ENCODE measurements around the gene IKZF4. TPM values are rescaled to one million over a fixed set of nuclear protein-coding genes. Genes with fewer than 3 reads are reported as not detected.

The IKZF4 gene
- total RNA-seq, 2 experiments from 2014 or later, result 1.3 to 6.0 TPM

GRCh38 chr12:55991110-55991509, 29.7 kb upstream of the IKZF4 start:
- Histone ChIP-seq H3K4me2 (ENCODE audit: low read length) (no peak overlapping the region), H3K9me2 (ENCODE audit: insufficient read depth, low read length) (no peaks in the 10 kb centered on the region), H3K4me3 (ENCODE audit: low read depth, low read length, poor library complexity, severe bottlenecking) (no peak overlapping the region), H3K79me2 (ENCODE audit: insufficient read depth, low read depth, low read length) (no peaks in the 10 kb centered on the region), H2AFZ (ENCODE audit: low read length) (no peak overlapping the region), H4K20me1 (ENCODE audit: insufficient read depth, low read length) (no peaks in the 10 kb centered on the region), H3K4me1 (ENCODE audit: insufficient read depth, low read length, poor library complexity, severe bottlenecking) (no peaks in the 10 kb centered on the region), H3K27ac (ENCODE audit: low read depth, low read length, poor library complexity, severe bottlenecking) (no peak overlapping the region), H3K9me3 (ENCODE audit: low read length) (no peaks in the 10 kb centered on the region), H3K36me3 (ENCODE audit: insufficient read depth, low read length) (peaks cover 60% of the 10 kb centered on the region)
- CTCF ChIA-PET (ENCODE audit: unreplicated experiment), result no interaction called here
- TF ChIP-seq, protein P1, sequence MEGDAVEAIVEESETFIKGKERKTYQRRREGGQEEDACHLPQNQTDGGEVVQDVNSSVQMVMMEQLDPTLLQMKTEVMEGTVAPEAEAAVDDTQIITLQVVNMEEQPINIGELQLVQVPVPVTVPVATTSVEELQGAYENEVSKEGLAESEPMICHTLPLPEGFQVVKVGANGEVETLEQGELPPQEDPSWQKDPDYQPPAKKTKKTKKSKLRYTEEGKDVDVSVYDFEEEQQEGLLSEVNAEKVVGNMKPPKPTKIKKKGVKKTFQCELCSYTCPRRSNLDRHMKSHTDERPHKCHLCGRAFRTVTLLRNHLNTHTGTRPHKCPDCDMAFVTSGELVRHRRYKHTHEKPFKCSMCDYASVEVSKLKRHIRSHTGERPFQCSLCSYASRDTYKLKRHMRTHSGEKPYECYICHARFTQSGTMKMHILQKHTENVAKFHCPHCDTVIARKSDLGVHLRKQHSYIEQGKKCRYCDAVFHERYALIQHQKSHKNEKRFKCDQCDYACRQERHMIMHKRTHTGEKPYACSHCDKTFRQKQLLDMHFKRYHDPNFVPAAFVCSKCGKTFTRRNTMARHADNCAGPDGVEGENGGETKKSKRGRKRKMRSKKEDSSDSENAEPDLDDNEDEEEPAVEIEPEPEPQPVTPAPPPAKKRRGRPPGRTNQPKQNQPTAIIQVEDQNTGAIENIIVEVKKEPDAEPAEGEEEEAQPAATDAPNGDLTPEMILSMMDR (conservative IDR thresholded peaks at IDR 0.05; ENCODE audit: low read length), result no peak
- TF ChIP-seq EZH2phosphoT487 (IDR thresholded peaks at IDR 0.05; ENCODE audit: borderline replicate concordance, low read depth, low read length), result no peak
- POLR2A ChIA-PET, result interaction anchor here (0.9 to 1.0 kb wide), 3 partner anchors 9 to 251 kb away, joined by 3 to 5 read pairs (median 5); partner anchors contain the start of gene RAB5B
- intact Hi-C loops (cut with micrococcal nuclease; ENCODE audit: unreplicated experiment), result no loop called here
- BruUV-seq (replicated peaks), result no TSS peak
- no peak for DNase-seq (ENCODE audit: low spot score)

DNA sequence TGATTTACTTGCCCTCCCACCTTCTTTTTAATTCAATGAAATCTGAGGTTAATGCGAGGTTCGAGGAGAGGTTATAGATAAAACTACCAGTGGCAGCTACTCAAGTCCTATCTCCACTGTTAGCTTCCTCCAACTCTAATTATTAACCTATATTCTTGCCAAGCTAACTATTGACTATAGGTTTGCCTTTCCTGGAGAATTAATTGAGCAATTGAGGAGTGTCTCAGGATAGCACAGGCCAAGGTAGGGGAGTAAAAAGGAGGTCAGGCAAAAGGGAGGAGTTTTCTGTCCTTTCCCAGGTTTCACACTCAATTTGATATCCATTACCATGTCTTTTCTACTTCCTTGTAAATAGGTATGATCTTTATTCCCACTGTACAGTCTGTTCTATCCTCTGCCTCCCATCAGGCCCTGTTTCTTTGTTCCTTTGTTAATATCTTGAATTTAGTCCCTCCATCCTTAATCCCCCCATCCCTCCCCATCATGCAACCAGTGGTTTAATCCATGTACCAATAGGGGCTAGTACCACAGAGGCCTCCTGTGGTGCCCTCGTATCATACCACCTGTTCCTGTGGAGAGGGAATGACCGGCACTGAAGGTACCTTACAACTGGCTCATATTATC, 27.5 kb upstream of the IKZF4 start:
- Histone ChIP-seq H3K27ac (ENCODE audit: low read depth, low read length, poor library complexity, severe bottlenecking) (no peak overlapping the region), H3K36me3 (ENCODE audit: insufficient read depth, low read length) (peaks cover 55% of the 10 kb centered on the region), H3K9me2 (ENCODE audit: insufficient read depth, low read length) (no peaks in the 10 kb centered on the region), H3K4me1 (ENCODE audit: insufficient read depth, low read length, poor library complexity, severe bottlenecking) (no peaks in the 10 kb centered on the region), H4K20me1 (ENCODE audit: insufficient read depth, low read length) (no peaks in the 10 kb centered on the region), H2AFZ (ENCODE audit: low read length) (no peak overlapping the region), H3K9me3 (ENCODE audit: low read length) (no peaks in the 10 kb centered on the region), H3K79me2 (ENCODE audit: insufficient read depth, low read depth, low read length) (no peaks in the 10 kb centered on the region), H3K4me3 (ENCODE audit: low read depth, low read length, poor library complexity, severe bottlenecking) (no peak overlapping the region), H3K4me2 (ENCODE audit: low read length) (no peak overlapping the region)
- ChIA-PET POLR2A (interaction anchor here (0.6 to 1.2 kb wide), 3 partner anchors 11 to 235 kb away, joined by 3 to 7 read pairs (median 3); no protein-coding TSS in a partner anchor), CTCF (ENCODE audit: unreplicated experiment) (no interaction called here)
- TF ChIP-seq, protein P1 (conservative IDR thresholded peaks at IDR 0.05; ENCODE audit: low read length), result no peak
- no peak for TF ChIP-seq EZH2phosphoT487 (IDR thresholded peaks at IDR 0.05; ENCODE audit: borderline replicate concordance, low read depth, low read length)
- BruUV-seq (replicated peaks), result TSS peak; percentile 49
- no peak for DNase-seq (ENCODE audit: low spot score)
- intact Hi-C loops (cut with micrococcal nuclease; ENCODE audit: unreplicated experiment), result no loop called here

GRCh38 chr12:55995366-55995765, 25.5 kb upstream of the IKZF4 start:
- BruUV-seq (replicated peaks), result no TSS peak
- Histone ChIP-seq H3K27ac (ENCODE audit: low read depth, low read length, poor library complexity, severe bottlenecking) (no peak overlapping the region), H3K4me2 (ENCODE audit: low read length) (no peak overlapping the region), H3K4me3 (ENCODE audit: low read depth, low read length, poor library complexity, severe bottlenecking) (no peak overlapping the region), H3K36me3 (ENCODE audit: insufficient read depth, low read length) (peaks cover 38% of the 10 kb centered on the region), H3K9me3 (ENCODE audit: low read length) (no peaks in the 10 kb centered on the region), H2AFZ (ENCODE audit: low read length) (no peak overlapping the region), H3K79me2 (ENCODE audit: insufficient read depth, low read depth, low read length) (no peaks in the 10 kb centered on the region), H4K20me1 (ENCODE audit: insufficient read depth, low read length) (no peaks in the 10 kb centered on the region), H3K4me1 (ENCODE audit: insufficient read depth, low read length, poor library complexity, severe bottlenecking) (no peaks in the 10 kb centered on the region), H3K9me2 (ENCODE audit: insufficient read depth, low read length) (no peaks in the 10 kb centered on the region)
- TF ChIP-seq EZH2phosphoT487 (IDR thresholded peaks at IDR 0.05; ENCODE audit: borderline replicate concordance, low read depth, low read length), result no peak
- TF ChIP-seq, protein P1 (conservative IDR thresholded peaks at IDR 0.05; ENCODE audit: low read length), result no peak
- ChIA-PET POLR2A (interaction anchor here (0.6 to 1.3 kb wide), 5 partner anchors 12 to 37 kb away, joined by 3 to 11 read pairs (median 4); partner anchors contain the start of gene RAB5B), CTCF (ENCODE audit: unreplicated experiment) (interaction anchor here (0.6 to 1.4 kb wide), 4 partner anchors 10 to 171 kb away, joined by 3 to 4 read pairs (median 3); no protein-coding TSS in a partner anchor)
- DNase-seq (ENCODE audit: low spot score), result no peak
- intact Hi-C loops (cut with micrococcal nuclease; ENCODE audit: unreplicated experiment), result no loop called here
